WTC11 (cell line): ENCODE results near the gene SLC4A11. TPM values are rescaled to one million over a fixed set of nuclear protein-coding genes. Genes with fewer than 3 reads are reported as not detected.

Experiments
- ATAC-seq: fragments of 200-7000 bp; cut with Tn5 transposase; 2 replicates; pipeline ENCODE4 v1.10.0; 2021; ENCODE audit warnings: mild to moderate bottlenecking, moderate library complexity
- CTCF ChIA-PET: fragments of 300-600 bp; sonication (Branson Sonifier 250); formaldehyde crosslinking; loops from one replicate; lab custom pipeline; 2021; ENCODE audit warnings: antibody characterized with exemption; lab: Charles Lee
- POLR2A ChIA-PET: fragments of 350-600 bp; sonication (Branson Sonifier 250); formaldehyde crosslinking; loops from one replicate; lab custom pipeline; 2021; ENCODE audit warnings: antibody characterized with exemption; lab: Charles Lee
- DNase-seq: peaks from one replicate; pipeline ENCODE4 v3.0.0; 2021; ENCODE audit warnings: low spot score
- H3K27ac Mint-ChIP-seq: 2 replicates; pipeline ENCODE4 v1.8.0; 2021; ENCODE audit warnings: mixed read lengths
- H3K27me3 Mint-ChIP-seq: 2 replicates; pipeline ENCODE4 v1.8.0; 2021; ENCODE audit warnings: low read depth, mild to moderate bottlenecking, moderate library complexity, mixed read lengths
- H3K36me3 Mint-ChIP-seq: 2 replicates; pipeline ENCODE4 v1.8.0; 2021; ENCODE audit warnings: mixed read lengths
- H3K4me1 Mint-ChIP-seq: 2 replicates; pipeline ENCODE4 v1.8.0; 2022; ENCODE audit warnings: mixed read lengths
- H3K4me3 Mint-ChIP-seq: 2 replicates; pipeline ENCODE4 v1.8.0; 2021; ENCODE audit warnings: mild to moderate bottlenecking, moderate library complexity, mixed read lengths
- H3K9me3 Mint-ChIP-seq: 2 replicates; pipeline ENCODE4 v1.8.0; 2021; ENCODE audit warnings: mixed read lengths
- CREB1 ChIP-seq: sonication (generic); formaldehyde crosslinking; IDR thresholded peaks from 2 replicates; pipeline ENCODE4 v1.8.0; 2023; ENCODE audit warnings: mild to moderate bottlenecking, missing genetic modification reagents
- EMX1 ChIP-seq: fragments of 250-450 bp; sonication (Bioruptor Pico); IDR thresholded peaks from 2 replicates; pipeline ENCODE4 v1.8.0; 2021; ENCODE audit warnings: mild to moderate bottlenecking
- HMGA2 ChIP-seq: fragments of 250-450 bp; sonication (Bioruptor Pico); IDR thresholded peaks from 2 replicates; pipeline ENCODE4 v1.4.0; 2021; ENCODE audit warnings: mild to moderate bottlenecking, moderate library complexity
- JAZF1 ChIP-seq: fragments of 250-450 bp; sonication (Bioruptor Pico); IDR thresholded peaks from 2 replicates; pipeline ENCODE4 v1.9.0; 2021; ENCODE audit warnings: moderate library complexity, mild to moderate bottlenecking, inconsistent platforms
- KAT7 ChIP-seq: sonication (generic); formaldehyde crosslinking; IDR thresholded peaks from 2 replicates; pipeline ENCODE4 v1.8.1; 2023; ENCODE audit warnings: missing genetic modification reagents, mild to moderate bottlenecking, borderline replicate concordance
- MYBL2 ChIP-seq: sonication (generic); formaldehyde crosslinking; IDR thresholded peaks from 2 replicates; pipeline ENCODE4 v1.8.1; 2023; ENCODE audit warnings: mild to moderate bottlenecking, moderate library complexity, missing genetic modification reagents
- NR3C1 ChIP-seq: sonication (generic); formaldehyde crosslinking; conservative IDR thresholded peaks from 2 replicates; pipeline ENCODE4 v1.8.1; 2023; ENCODE audit warnings: low read depth, mild to moderate bottlenecking, missing genetic modification reagents
- SOX15 ChIP-seq: fragments of 250-450 bp; sonication (Bioruptor Pico); IDR thresholded peaks from 2 replicates; pipeline ENCODE4 v1.9.0; 2021; ENCODE audit warnings: mild to moderate bottlenecking
- ZBTB21 ChIP-seq: sonication (generic); formaldehyde crosslinking; IDR thresholded peaks from 2 replicates; pipeline ENCODE4 v1.8.1; 2023; ENCODE audit warnings: mild to moderate bottlenecking, missing genetic modification reagents, borderline replicate concordance
- ZNF219 ChIP-seq: sonication (generic); formaldehyde crosslinking; IDR thresholded peaks from 2 replicates; pipeline ENCODE4 v1.8.0; 2023; ENCODE audit warnings: missing genetic modification reagents, mild to moderate bottlenecking, borderline replicate concordance
- total RNA-seq: library from RNA; stranded (reverse); gene quantifications from 3 replicates; pipeline ENCODE4 v1.2.3, GENCODE V29; 2021
- TF ChIP-seq, protein P1 (sequence below): sonication (generic); formaldehyde crosslinking; IDR thresholded peaks from 2 replicates; pipeline ENCODE4 v1.8.0; 2022; ENCODE audit warnings: mild to moderate bottlenecking, missing genetic modification reagents
- TF ChIP-seq, protein P2 (sequence below): fragments of 250-450 bp; sonication (Bioruptor Pico); IDR thresholded peaks from 2 replicates; pipeline ENCODE4 v1.8.0; 2021; ENCODE audit warnings: mild to moderate bottlenecking
- TF ChIP-seq, protein P3 (sequence below): fragments of 250-450 bp; sonication (Bioruptor Pico); IDR thresholded peaks from 2 replicates; pipeline ENCODE4 v1.9.0; 2021; ENCODE audit warnings: moderate library complexity, mild to moderate bottlenecking, inconsistent platforms, borderline replicate concordance
- TF ChIP-seq, protein P4 (sequence below): sonication (generic); formaldehyde crosslinking; IDR thresholded peaks from 2 replicates; pipeline ENCODE4 v1.8.1; 2023; ENCODE audit warnings: mild to moderate bottlenecking, missing genetic modification reagents
- TF ChIP-seq, protein P5 (sequence below): sonication (generic); formaldehyde crosslinking; IDR thresholded peaks from 2 replicates; pipeline ENCODE4 v1.8.1; 2023; ENCODE audit warnings: mild to moderate bottlenecking, missing genetic modification reagents
- TF ChIP-seq, protein P6 (sequence below): sonication (generic); formaldehyde crosslinking; IDR thresholded peaks from 2 replicates; pipeline ENCODE4 v1.8.1; 2023; ENCODE audit warnings: mild to moderate bottlenecking, moderate library complexity, missing genetic modification reagents
- TF ChIP-seq, protein P7 (sequence below): sonication (generic); formaldehyde crosslinking; IDR thresholded peaks from 2 replicates; pipeline ENCODE4 v1.8.1; 2023; ENCODE audit warnings: mild to moderate bottlenecking, missing genetic modification reagents, moderate library complexity

Gene SLC4A11
- total RNA-seq, 1 experiment from 2014 or later, result 39.5 TPM

DNA sequence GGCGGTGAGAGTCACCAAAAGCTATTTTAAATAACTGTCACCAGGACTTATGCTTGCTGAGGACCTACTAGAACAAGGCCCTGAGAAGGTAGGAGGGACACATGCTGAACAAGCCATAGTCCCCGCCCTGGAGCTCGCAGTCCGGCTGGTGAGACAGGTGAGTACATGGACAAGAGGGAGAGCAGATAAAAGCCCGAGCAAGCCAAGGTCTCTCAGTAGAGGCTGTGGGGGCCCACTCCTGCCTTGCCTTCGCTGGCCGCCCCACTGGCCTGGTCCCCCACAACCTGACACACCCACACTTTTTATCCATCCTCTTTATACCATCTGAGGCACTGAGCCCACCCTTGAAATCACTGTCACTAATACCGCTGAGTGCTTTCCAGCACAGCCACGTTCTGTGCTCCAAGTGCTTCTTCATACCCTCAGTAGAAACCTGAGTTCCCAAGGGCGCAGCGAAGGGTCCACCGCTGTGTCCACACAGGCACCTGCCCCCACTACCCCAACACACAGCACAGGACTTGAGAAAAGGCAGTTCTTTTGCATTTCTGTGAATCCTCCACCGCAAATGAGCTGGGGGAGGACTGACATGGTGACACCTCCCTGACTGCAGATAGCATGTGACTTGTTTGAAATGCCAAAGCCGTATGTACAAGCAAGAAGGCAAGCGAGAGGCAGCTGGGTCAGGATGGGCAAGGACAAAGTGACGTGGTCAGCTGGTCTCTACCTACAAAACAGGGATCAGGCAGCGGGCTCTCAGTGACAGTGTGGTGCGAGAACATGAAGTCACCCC, 46.6 kb downstream of the SLC4A11 start:
- ChIA-PET POLR2A (no interaction called here), CTCF (no interaction called here)
- Mint-ChIP-seq H3K27ac (no peak overlapping the region), H3K27me3 (no peaks in the 10 kb centered on the region), H3K4me3 (no peak overlapping the region), H3K4me1 (peaks cover 9% of the 10 kb centered on the region), H3K9me3 (no peaks in the 10 kb centered on the region), H3K36me3 (peaks cover 51% of the 10 kb centered on the region)
- no peak for TF ChIP-seq NR3C1 (CRISPR knock-in tag)
- DNase-seq, result no peak
- no peak for ATAC-seq

DNA sequence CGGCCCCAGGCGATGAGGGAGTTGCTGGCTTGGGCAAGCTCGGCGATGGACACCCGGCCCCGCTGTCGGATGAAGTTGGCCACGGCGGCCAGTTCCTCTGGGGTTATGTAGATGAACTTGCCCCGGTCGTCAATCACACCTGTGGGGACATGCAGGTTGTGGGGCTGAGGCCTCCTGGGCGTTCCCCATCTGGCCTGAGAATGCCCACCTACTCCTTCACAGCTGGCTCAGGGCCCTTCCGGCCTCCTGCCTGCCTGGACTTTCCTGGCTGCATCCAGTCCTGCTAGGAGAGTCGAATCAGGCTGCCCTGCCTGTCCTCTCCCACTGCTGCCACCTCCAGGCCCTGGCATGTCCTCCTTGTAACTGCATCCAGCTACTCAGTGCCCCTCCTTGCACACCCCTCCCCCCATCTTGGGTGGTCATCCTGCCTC, 48.3 kb downstream of the SLC4A11 start:
- TF ChIP-seq ZBTB21 (CRISPR knock-in tag) (no peak), KAT7 (CRISPR knock-in tag) (no peak), JAZF1 (no peak), EMX1 (CRISPR knock-in tag) (no peak), CREB1 (CRISPR knock-in tag) (no peak), ZNF219 (CRISPR knock-in tag) (no peak), HMGA2 (no peak), MYBL2 (CRISPR knock-in tag) (no peak), SOX15 (CRISPR knock-in tag) (no peak)
- TF ChIP-seq, protein P1, sequence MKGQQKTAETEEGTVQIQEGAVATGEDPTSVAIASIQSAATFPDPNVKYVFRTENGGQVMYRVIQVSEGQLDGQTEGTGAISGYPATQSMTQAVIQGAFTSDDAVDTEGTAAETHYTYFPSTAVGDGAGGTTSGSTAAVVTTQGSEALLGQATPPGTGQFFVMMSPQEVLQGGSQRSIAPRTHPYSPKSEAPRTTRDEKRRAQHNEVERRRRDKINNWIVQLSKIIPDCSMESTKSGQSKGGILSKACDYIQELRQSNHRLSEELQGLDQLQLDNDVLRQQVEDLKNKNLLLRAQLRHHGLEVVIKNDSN (CRISPR knock-in tag), result no peak
- TF ChIP-seq, protein P2, sequence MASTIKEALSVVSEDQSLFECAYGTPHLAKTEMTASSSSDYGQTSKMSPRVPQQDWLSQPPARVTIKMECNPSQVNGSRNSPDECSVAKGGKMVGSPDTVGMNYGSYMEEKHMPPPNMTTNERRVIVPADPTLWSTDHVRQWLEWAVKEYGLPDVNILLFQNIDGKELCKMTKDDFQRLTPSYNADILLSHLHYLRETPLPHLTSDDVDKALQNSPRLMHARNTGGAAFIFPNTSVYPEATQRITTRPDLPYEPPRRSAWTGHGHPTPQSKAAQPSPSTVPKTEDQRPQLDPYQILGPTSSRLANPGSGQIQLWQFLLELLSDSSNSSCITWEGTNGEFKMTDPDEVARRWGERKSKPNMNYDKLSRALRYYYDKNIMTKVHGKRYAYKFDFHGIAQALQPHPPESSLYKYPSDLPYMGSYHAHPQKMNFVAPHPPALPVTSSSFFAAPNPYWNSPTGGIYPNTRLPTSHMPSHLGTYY (CRISPR knock-in tag), result no peak
- TF ChIP-seq, protein P3, sequence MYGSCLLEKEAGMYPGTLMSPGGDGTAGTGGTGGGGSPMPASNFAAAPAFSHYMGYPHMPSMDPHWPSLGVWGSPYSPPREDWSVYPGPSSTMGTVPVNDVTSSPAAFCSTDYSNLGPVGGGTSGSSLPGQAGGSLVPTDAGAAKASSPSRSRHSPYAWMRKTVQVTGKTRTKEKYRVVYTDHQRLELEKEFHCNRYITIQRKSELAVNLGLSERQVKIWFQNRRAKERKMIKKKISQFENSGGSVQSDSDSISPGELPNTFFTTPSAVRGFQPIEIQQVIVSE (CRISPR knock-in tag), result no peak
- TF ChIP-seq, protein P4, sequence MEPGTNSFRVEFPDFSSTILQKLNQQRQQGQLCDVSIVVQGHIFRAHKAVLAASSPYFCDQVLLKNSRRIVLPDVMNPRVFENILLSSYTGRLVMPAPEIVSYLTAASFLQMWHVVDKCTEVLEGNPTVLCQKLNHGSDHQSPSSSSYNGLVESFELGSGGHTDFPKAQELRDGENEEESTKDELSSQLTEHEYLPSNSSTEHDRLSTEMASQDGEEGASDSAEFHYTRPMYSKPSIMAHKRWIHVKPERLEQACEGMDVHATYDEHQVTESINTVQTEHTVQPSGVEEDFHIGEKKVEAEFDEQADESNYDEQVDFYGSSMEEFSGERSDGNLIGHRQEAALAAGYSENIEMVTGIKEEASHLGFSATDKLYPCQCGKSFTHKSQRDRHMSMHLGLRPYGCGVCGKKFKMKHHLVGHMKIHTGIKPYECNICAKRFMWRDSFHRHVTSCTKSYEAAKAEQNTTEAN (CRISPR knock-in tag), result no peak
- TF ChIP-seq, protein P5, sequence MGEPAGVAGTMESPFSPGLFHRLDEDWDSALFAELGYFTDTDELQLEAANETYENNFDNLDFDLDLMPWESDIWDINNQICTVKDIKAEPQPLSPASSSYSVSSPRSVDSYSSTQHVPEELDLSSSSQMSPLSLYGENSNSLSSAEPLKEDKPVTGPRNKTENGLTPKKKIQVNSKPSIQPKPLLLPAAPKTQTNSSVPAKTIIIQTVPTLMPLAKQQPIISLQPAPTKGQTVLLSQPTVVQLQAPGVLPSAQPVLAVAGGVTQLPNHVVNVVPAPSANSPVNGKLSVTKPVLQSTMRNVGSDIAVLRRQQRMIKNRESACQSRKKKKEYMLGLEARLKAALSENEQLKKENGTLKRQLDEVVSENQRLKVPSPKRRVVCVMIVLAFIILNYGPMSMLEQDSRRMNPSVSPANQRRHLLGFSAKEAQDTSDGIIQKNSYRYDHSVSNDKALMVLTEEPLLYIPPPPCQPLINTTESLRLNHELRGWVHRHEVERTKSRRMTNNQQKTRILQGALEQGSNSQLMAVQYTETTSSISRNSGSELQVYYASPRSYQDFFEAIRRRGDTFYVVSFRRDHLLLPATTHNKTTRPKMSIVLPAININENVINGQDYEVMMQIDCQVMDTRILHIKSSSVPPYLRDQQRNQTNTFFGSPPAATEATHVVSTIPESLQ (CRISPR knock-in tag), result no peak
- TF ChIP-seq, protein P6, sequence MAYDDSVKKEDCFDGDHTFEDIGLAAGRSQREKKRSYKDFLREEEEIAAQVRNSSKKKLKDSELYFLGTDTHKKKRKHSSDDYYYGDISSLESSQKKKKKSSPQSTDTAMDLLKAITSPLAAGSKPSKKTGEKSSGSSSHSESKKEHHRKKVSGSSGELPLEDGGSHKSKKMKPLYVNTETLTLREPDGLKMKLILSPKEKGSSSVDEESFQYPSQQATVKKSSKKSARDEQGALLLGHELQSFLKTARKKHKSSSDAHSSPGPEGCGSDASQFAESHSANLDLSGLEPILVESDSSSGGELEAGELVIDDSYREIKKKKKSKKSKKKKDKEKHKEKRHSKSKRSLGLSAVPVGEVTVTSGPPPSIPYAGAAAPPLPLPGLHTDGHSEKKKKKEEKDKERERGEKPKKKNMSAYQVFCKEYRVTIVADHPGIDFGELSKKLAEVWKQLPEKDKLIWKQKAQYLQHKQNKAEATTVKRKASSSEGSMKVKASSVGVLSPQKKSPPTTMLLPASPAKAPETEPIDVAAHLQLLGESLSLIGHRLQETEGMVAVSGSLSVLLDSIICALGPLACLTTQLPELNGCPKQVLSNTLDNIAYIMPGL, result no peak
- TF ChIP-seq, protein P7, sequence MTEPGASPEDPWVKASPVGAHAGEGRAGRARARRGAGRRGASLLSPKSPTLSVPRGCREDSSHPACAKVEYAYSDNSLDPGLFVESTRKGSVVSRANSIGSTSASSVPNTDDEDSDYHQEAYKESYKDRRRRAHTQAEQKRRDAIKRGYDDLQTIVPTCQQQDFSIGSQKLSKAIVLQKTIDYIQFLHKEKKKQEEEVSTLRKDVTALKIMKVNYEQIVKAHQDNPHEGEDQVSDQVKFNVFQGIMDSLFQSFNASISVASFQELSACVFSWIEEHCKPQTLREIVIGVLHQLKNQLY (CRISPR knock-in tag), result no peak
- Mint-ChIP-seq H3K27me3 (no peaks in the 10 kb centered on the region), H3K9me3 (no peaks in the 10 kb centered on the region), H3K36me3 (peaks cover 40% of the 10 kb centered on the region), H3K27ac (no peak overlapping the region), H3K4me1 (peaks cover 9% of the 10 kb centered on the region), H3K4me3 (no peak overlapping the region)
- DNase-seq, result peak; percentile 22
- CTCF ChIA-PET, result no interaction called here
- POLR2A ChIA-PET, result no interaction called here
- ATAC-seq, result peak; percentile 68
